SHP77 treated with DMSO at 0.1 percent for 48 hours (cell line): ENCODE data around the gene OTOGL.

ENCODE experiments used
- DNase-seq: peaks from one replicate; lab custom pipeline; 2025; lab: John Stamatoyannopoulos, UW

Gene OTOGL

GRCh38 chr12:80381121-80381520, 281.8 kb downstream of the OTOGL start:
- DNase-seq, result no peak

- no peak for DNase-seq
Observed at GRCh38 chr12:80382254-80382653, 282.9 kb downstream of the OTOGL start.

- DNase-seq, result no peak
Observed at GRCh38 chr12:80400571-80400991, 301.2 kb downstream of the OTOGL start.

- no peak for DNase-seq
Observed at GRCh38 chr12:80401191-80401590, 301.9 kb downstream of the OTOGL start.

GRCh38 chr12:80404629-80405028, 305.3 kb downstream of the OTOGL start:
- no peak for DNase-seq

- no peak for DNase-seq
Observed at GRCh38 chr12:80406253-80406652, 306.9 kb downstream of the OTOGL start.

GRCh38 chr12:80411787-80412186, 312.4 kb downstream of the OTOGL start:
- no peak for DNase-seq

- peak; percentile 10 for DNase-seq
Observed at GRCh38 chr12:80412343-80412953, 313.1 kb downstream of the OTOGL start.

GRCh38 chr12:80413462-80413861, 314.1 kb downstream of the OTOGL start:
- no peak for DNase-seq

GRCh38 chr12:80415466-80415865, 316.1 kb downstream of the OTOGL start:
- DNase-seq, result no peak

GRCh38 chr12:80419644-80420043, 320.3 kb downstream of the OTOGL start:
- no peak for DNase-seq

- no peak for DNase-seq
Observed at GRCh38 chr12:80420075-80420474, 320.7 kb downstream of the OTOGL start.

GRCh38 chr12:80422550-80422949, 323.2 kb downstream of the OTOGL start:
- DNase-seq, result no peak
